Urothelium cell line (cell line): Measurements from ENCODE around the gene PTPRG.

ENCODE experiments used
- DNase-seq: peaks from one replicate; pipeline ENCODE4 v3.0.0; 2011; ENCODE audit warnings: low spot score, mixed read lengths
- FAIRE-seq: peaks from 2 replicates; lab custom pipeline; 2011; peaks lifted over from hg19 to GRCh38; lab: Jason Lieb, UNC

The PTPRG gene

DNA sequence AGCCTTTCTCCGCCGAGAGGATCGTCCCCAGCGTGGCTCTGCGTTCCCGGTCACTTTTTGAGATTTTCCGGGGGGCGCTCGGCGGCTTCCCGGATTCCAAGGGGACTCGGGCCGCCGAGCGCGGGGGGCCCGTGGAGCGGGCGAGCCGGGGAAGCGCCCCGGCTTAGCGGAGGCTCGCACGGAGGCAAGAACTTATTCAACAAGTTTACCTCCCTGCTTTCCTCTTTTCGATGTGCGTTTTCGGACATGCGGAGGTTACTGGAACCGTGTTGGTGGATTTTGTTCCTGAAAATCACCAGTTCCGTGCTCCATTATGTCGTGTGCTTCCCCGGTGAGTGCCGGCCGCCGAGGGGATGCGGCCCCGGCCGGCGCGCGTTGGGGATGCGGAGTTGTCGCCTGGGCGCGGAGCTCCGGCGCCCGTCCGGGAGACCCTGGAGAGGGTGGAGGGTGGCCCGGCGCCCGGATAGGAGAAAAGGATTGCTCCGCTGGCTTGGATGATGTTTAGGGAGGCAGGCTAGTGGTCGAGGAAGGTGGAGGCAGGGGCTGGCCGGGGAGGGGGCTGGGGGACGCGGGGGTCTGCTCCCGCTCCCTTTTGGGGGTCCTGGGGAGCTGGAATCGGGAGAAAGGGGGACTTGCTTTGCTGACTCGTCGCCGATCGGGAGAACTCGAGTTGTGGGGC lies 810 bp downstream of the PTPRG start:
- DNase-seq (no peak), FAIRE-seq (no peak)

DNA sequence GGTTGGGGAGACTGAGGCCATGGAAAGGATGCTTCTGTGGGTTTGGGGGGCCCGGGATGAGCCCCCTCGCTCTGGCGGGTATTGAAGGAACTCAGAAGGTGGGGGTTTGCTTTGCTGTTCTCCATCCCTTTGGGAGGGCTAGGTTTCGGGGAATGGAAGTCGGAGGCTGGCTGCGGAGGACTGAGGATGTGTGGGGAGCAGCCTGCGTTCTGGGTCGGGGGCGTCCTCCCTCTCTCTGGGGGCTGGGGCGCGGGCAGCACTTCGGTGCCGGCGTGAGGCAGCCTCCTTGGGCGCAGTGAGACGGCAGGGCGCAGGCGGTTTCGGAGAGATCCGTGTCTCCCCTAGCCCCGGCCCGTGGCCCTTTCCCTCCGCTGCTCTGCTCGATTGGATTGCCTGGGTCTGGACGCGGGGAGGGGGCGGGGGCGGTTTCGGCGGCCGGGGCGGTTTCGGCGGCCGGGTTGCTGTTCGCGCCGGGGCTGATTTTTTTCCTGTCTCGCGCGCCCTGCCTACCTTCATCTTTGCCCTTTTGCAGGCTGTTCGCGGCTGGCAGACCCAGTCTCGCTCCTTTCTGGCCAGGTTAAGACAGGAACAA lies 1.4 kb downstream of the PTPRG start:
- DNase-seq (peak; percentile 46), FAIRE-seq (no peak)

DNA sequence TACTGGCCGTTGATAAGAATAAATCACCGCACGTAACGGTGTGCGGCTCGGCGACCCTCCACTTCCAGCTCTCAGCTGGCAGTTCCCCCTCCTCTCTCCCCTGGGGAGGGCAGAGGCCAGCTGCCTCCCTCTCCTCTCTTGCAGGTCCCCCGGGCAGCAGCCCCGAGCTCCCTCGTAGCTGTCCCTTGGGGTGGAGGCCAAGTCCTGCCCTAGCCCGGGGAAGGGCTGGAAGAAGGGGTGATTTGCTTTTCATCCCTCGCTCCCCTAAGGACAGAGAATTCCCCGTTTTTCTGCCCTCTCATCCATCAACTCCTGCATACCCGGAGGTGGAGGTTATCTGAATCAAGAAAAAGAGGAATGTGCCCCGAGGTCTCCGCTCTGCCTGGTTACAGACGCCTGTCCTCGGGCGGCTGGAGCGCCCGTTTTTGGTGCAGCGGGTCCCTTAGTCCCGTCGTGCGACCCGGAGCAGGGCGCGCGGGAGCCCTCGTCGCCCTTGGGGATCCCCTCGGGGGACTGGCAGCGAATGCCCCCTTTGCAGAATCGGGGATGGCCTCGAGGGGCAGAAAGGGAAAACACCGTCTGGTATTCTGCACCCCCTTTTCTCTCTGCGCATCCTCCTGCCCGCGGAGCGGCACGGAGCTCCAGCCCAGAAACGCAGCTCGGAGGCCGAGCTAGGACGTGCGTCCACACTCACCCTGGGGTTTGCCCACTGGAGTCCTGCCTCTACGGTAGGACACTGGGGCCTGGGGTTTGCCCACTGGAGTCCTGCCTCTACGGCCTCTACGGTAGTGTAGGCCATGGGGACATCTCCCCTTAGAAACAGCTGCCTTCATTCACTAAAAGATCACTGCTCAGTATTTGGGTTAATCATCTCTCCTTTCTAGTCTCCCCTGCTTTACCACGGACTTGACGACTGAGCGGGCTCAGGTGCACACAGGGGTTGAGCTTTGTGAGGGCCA lies 2.2 kb downstream of the PTPRG start:
- FAIRE-seq, result no peak
- no peak for DNase-seq

DNA sequence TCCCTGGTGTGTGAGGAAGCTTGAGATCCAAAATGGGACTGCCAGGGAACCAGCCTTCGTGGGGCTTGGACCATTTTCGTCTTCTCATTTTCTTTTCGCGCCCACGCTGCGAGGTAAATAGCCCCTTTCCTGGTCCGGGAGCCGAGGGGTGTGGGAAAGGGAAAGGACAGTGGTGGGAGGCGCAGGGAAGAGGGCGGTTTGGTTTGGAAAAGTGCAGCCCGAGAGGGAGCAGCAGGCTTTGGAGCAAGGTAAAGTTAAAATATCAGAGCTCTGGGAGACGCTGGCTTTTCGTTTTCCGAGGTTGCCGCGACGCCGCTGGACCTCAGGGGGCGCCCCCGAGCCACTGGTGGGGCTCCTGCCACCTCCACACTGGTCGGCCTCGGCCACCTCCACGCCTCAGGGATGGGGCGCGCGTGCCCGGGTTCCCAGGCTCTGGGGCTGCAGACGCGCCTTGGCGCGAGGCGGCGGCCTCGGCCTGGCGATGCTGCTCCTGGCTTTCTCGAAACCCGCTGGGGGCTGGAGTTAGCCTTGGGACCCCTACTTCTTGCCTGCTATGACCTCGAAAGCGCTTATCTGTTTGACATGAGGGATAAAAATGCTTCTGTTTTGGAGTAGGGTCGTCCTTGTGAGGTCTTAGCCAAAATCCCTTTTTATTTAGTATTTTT lies 3.2 kb downstream of the PTPRG start:
- DNase-seq (peak; percentile 76), FAIRE-seq (no peak)

DNA sequence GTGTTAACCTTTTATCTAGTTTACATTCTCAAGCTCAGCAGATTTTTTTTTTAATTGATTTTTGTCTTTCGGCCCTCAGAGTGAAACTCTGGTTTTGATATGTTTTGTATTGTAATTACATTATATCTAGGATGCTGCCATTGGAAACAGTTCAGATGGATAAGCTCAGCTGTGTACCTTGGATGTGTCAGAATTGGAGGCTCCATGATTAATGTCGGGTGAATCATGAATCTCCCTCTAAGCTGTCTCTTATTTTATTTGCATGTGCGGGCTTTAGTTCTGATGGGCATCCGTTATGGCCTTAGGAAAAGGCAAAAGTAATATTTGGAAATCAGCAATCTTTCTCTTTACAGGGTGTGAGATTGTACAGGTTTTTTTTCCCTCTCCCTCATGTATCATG lies 4.2 kb downstream of the PTPRG start:
- DNase-seq, result no peak
- FAIRE-seq, result no peak

DNA sequence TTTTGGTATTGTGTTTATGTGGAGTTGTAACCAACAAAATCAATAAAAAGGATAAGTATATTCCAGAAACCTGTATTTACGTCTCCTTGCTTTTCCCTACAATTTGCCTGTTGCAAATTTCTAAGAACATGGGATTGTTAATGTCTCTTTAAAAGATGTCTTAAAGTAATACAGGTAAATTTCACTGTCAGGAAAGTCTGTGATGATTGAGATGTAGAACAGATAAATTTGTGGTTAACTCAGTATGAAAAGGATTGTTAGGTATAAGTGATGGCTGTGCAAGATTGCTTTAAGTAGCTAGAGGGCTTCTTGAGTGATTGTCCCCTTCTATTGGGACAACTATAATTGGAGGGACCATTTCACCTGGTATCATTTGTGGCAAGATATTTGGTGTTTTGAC lies 6.8 kb downstream of the PTPRG start:
- no peak for DNase-seq
- no peak for FAIRE-seq

DNA sequence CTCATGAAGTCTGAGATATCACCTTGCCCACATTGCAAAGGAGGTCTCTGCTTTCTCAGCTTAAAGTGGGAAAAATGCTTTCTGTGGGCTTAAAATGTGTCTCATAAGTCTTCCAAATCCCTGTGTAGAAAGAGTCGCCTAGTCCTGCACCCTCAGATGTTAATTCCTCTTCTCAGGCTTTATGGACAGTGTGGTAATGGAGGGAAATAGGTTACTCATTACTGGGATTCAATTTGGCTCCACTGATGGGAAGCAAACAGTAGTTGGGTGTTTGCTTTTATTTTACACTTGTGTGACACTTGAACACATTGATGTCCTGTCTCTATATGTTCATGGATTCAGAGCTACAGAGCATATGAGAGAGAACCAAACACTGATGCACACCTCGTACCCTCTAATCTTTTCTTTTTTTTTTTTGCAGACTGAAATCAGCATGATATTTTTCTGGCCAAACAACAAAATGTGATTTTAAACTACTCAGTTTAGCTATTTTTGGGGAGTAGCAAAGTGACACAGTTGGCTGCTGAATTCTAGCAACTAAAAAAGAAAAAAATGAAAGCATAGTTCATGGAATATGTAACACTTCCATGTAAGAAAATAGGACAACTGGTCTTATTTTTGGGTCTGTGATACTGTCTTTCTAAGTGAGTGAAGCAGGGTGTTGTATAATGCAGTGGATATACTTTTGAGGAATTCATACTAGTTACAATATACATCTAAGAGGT lies 8.6 kb downstream of the PTPRG start:
- DNase-seq (no peak), FAIRE-seq (no peak)

DNA sequence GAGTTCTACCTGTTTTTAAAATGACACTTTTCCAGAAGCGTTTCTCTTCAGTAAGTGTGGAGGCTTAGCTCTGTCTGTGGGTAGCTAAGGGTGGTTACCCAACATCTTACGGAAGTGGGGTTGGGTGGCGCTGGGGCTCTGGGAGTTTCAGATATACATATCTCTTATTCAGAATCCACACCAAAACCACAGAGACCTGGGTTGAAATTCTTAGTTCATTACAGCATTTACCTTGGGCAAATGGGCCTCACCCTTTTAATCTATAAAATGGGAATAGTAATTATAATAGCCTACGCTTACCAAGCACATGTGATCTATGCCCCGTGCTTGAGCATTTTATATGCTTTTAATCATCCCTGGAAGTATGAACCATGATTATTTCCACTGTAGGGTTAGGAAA lies 9.4 kb downstream of the PTPRG start:
- DNase-seq (no peak), FAIRE-seq (no peak)

DNA sequence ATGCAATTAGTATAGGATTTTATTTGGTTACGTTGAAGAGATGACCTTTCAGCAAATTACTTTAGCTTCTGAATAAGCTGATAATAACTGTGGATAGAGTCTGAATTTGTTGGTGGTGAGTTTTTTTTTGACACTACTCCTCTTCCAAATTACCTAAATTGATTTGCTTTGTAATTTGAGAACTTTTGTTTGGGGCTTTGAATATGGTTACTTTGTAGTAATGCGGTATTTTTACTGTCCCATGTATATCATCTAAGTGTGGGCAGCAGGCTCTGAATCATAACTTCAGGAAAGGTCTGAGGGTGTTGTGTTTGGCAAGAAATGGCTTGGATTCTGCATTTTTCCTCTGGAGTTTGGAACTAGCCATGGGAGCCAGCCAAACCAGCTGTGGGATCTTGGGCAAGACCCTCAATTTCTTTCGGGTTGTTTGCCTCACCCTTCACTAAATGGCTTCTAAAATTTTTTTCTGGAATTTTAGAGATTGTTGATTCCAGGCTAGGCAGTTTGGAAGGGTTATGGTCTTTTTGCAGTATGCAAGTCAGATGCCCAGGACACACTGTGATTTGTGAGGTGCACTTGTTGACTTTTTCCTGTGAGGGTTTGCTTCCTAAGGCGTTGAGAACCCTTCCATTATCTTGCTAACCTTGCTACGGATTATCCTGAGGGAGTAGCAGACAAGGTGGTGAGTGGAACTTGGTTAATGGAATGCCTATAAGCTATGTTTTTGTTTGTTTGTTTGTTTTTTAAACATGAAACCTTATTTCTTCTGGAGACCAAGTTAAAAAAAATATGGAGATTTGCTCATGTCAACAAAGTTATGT lies 10.4 kb downstream of the PTPRG start:
- DNase-seq, result no peak

DNA sequence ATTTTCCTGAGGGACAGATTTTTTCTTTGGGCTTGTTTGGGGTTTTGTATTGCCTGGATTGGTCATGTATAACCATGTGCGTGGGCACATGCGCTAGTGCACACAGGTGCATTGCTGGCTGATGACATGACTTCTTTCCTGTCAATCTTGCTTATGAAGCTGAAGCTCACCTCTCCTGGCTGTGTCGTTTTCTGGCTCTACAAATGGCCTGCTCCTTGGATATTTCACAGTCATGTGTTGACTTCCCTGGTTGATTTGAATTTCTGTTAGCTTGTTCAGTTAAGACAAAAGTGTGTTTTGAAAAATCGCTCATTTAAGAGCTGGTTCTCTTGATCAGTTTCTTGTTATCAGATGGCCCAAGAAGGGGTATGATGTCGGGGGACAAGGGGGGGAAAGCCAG lies 11.5 kb downstream of the PTPRG start:
- DNase-seq (no peak), FAIRE-seq (no peak)

More for the DNA sequence above, 10.4 kb downstream of the PTPRG start:
- no peak for FAIRE-seq

DNA sequence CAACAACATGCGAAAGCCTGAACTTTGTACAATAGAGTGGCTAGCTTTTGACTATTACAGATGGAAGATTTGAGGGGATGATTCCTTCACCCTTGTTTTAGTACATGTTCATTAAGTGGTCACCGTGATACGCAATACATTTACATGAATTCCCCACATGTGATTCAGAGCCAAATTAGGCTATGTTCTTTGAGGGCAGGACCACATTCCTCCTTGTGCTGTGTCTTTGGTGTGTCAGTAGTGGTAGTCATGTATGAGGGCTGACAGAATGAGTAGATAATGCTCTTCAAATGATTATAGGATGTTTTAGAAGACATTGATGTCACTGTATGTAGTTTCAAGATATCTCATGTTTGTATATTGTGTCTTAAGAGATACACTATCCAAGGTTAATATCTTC lies 12.1 kb downstream of the PTPRG start:
- DNase-seq (no peak), FAIRE-seq (no peak)

DNA sequence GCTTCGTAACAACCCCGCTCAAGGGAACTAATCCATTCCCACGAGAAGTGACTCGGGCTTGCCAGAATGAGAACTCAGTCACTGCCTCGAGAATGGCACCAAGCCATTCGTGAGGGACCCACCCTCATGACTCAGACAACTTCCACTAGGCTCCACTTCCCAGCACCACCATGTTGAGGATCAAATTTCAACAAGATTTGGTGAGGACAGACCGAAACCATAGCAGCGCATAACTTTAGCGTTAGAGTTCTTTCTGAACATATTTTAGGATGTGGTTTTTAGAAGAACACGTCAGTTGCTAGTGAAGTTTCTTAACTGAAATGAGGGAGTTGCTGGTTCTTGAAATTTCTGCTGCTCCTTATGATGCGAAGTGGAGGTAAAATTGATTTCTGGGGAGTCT lies 13.5 kb downstream of the PTPRG start:
- peak; percentile 87 for DNase-seq

DNA sequence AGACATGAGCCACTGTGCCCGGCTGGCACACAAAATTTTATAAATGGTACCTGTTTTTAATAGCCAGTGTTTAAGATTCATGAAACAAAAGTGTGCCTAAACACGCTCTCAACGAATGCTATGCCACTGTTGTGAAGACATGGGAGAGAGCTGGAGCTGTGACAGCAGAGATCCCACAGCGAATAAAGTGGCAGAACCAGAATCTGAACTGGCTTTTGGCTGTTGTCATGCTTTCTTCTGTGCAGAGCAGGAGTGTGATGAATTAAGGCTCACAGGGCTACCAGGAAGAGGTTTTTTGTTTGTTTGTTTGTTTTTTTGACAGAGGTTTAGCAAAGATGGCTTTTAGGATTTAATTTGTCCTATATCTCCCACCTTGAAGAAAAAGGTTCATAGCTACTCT lies 14.5 kb downstream of the PTPRG start:
- DNase-seq, result no peak
- no peak for FAIRE-seq

More for the DNA sequence above, 13.5 kb downstream of the PTPRG start:
- FAIRE-seq, result peak; percentile 71

DNA sequence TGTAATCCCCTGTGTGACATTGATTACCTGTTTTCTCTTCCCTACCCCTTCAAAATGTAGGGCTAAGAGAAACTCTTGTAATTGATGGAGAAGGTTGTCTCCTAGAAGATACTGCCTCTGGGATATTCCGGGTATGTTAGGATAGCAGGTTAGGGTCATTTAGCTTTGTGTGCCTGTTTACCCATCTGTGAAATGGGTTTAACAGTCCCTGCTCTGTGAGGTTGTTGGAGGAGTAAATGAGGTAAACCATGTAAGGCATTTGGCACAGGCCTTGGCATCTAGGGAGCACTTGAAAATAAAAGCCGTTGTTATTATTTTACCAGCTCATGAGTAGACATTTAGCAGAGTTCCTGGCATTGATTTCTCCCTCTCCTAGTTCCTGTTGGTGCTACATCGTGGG lies 16.4 kb downstream of the PTPRG start:
- FAIRE-seq, result no peak
- no peak for DNase-seq

DNA sequence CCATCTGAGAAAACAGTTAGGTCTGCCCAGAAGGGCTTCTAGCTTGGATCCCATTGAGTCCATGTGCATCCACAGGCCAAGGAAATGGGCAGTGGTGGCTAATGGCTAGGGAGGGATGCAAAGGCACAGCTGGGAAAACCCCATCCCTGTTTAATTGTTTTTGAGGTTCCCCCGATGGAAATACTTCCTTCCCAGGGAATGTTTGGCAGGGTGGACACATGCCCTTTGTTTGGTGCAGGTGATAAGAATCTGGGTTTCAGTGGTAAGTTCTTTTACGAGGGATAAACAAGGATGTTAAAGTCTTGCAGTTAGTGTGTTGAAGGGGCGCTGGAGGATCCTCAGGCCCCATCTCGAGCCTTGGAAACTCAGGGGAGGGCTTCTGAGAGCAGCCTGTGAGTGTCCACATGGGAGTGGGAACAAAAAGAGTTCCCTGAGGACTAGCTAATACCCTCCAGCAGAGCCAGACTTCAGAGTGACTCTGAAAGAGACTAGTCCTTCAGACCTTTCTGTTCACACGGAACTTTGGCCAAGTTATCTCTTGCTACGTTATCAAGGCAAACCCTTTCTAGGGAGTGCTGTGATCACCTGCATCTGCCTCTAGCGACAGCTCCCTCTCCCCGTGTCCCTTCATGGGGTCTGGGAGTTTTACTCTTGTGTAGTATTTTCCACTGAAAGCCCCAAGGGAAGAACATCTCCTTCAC lies 17.4 kb downstream of the PTPRG start:
- no peak for FAIRE-seq
- DNase-seq, result no peak

DNA sequence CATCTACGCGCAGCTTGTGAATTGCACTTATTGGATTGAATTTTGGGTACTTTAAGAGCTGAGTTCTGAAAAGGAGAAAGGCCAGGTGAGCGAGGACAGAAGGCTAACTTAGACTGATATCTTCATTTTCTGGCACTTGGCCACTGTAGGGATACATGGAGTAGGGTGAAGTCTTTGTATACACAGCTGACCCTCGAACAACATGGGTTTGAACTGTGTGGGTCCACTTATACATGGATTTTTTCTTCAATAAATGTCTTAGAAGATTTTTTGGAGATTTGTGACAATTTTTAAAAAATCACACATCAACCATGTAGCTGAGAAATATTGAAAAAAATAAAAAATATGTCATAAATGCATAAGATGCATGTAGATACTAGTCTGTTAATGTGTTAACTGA lies 18.3 kb downstream of the PTPRG start:
- DNase-seq (no peak), FAIRE-seq (no peak)

DNA sequence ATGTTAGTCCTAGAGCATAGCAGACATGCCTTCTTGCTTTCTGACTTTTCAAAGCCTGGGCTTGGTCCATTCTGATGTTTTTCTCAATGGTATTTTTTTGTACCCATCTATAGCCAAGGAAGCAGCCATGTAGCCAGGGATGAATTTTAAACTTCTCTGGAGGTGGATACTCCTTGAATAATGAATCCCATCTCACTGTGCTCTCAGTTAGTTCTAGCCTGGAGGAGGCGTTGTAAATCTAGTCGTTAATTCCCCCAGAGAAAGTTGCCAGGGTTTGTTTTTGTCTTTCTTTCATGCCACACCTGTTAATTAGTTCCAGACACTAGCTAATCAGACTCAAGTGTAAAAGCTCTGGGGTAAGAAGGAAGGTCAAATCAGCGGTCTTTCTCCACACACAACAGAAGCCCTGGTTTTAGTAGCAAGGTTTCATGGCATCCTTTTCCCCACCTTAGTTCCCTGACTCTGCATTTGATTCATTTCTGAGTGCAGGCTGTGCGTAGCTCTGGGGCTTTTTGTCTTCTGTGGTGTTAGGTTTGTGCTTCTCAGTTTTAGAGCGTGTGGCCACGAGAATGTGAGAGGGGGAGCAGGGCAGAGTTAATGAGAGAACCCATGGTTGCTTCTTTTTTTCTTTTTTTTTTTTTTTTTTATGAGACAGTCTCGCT lies 19.7 kb downstream of the PTPRG start:
- DNase-seq (no peak), FAIRE-seq (no peak)

DNA sequence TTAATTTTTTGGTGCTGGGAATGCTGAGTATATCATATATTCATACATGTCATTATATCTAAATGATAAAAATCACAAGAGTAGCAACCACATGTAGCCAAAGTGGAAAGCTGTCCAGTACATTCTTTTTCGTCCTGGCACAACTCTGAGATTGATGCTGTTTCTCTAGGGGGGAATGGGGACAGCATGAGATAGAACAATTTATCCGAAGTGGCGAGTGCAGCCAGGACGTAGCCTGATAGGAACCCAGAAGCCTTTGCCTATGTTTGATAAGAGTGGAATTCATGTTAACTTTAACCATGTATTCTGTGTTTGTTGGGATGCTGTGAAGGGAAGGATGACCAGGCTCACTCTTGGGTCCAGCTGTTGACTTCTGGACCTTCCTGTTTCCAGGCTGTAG lies 20.9 kb downstream of the PTPRG start:
- DNase-seq (no peak), FAIRE-seq (no peak)

DNA sequence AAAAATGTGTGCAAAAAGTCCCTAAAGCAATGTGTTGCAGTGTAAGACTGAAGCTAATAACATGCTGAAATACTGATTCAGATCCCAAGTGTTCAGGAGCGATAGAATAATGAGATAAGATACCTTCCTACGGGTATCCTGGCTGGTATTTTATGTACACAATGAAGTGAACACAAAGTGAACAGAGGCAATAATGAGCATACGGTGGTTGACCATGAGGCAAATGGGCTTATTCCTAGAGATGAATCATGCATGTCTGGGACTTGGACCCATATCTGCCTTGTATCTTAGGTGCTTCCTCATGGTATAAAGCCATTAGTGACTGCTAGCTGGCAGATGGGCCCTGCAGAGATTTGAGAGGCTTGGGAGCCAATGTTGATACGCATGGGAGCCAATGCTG lies 21.5 kb downstream of the PTPRG start:
- no peak for DNase-seq
- FAIRE-seq, result no peak
